SKM-1 treated with dmso at 0.1 percent for 144 hours (cell line): Measurements from ENCODE around the gene CRKL.

Experiments used
- DNase-seq: peaks from one replicate; lab custom pipeline; 2025; ENCODE audit not compliant: unreplicated experiment; lab: John Stamatoyannopoulos, UW

The CRKL gene

GRCh38 chr22:20980523-20980922 is 63.3 kb downstream of the CRKL start:
- DNase-seq, result no peak

- DNase-seq, result no peak
Measured at GRCh38 chr22:20980938-20981722, 63.9 kb downstream of the CRKL start.

- DNase-seq, result peak; percentile 83
Measured at GRCh38 chr22:20981787-20982562, 64.8 kb downstream of the CRKL start, which contains the start of gene LZTR1. LZTR1 (plus strand) TSS chr22:20982297; CDS start chr22:20982372, 75 bp downstream.

- DNase-seq, result no peak
Measured at GRCh38 chr22:20982563-20982882, 65.3 kb downstream of the CRKL start.

- no peak for DNase-seq
Measured at GRCh38 chr22:20983081-20983771, 66.0 kb downstream of the CRKL start.

GRCh38 chr22:20985720-20986119 is 68.5 kb downstream of the CRKL start:
- no peak for DNase-seq

- no peak for DNase-seq
Measured at GRCh38 chr22:20986365-20986764, 69.2 kb downstream of the CRKL start.

GRCh38 chr22:20987375-20987774 is 70.2 kb downstream of the CRKL start:
- DNase-seq, result no peak

GRCh38 chr22:20988573-20989322 is 71.5 kb downstream of the CRKL start:
- DNase-seq, result no peak

GRCh38 chr22:20989323-20990138 is 72.3 kb downstream of the CRKL start:
- DNase-seq, result no peak

- no peak for DNase-seq
Measured at GRCh38 chr22:20990184-20991180, 73.3 kb downstream of the CRKL start.

GRCh38 chr22:20991252-20992055 is 74.2 kb downstream of the CRKL start:
- DNase-seq, result no peak

- DNase-seq, result no peak
Measured at GRCh38 chr22:20992056-20992442, 74.8 kb downstream of the CRKL start.

- no peak for DNase-seq
Measured at GRCh38 chr22:20992456-20993303, 75.5 kb downstream of the CRKL start.

- DNase-seq, result no peak
Measured at GRCh38 chr22:20993304-20994127, 76.3 kb downstream of the CRKL start.

GRCh38 chr22:20994128-20994901 is 77.1 kb downstream of the CRKL start:
- DNase-seq, result no peak
